DOHH2 (cell line): ENCODE data around the gene CEP131.

Experiments used
- H3F3A ChIP-seq: fragments of 200-600 bp; sonication (generic), shearing (Covaris generic); 2 replicates; pipeline ENCODE4 v1.6.0; 2016; ENCODE audit warnings: antibody characterized with exemption, mild to moderate bottlenecking; ENCODE audit not compliant: control insufficient read depth, insufficient read depth
- H3K27ac ChIP-seq: fragments of 200-600 bp; sonication (generic); 2 replicates; pipeline ENCODE4 v1.5.1; 2014; ENCODE audit warnings: low read depth, mild to moderate bottlenecking, low read length, moderate library complexity
- H3K27me3 ChIP-seq: fragments of 200-600 bp; sonication (generic); 2 replicates; pipeline ENCODE4 v1.6.1; 2014; ENCODE audit warnings: mild to moderate bottlenecking, low read length, mixed read lengths; ENCODE audit not compliant: control insufficient read depth
- H3K36me3 ChIP-seq: fragments of 200-600 bp; sonication (generic); 2 replicates; pipeline ENCODE4 v1.6.1; 2014; ENCODE audit warnings: mild to moderate bottlenecking, low read length, moderate library complexity, mixed read lengths; ENCODE audit not compliant: control insufficient read depth
- H3K4me1 ChIP-seq: fragments of 200-600 bp; sonication (generic); 2 replicates; pipeline ENCODE4 v1.6.1; 2014; ENCODE audit warnings: mild to moderate bottlenecking, low read length, mixed read lengths; ENCODE audit not compliant: control insufficient read depth
- H3K4me2 ChIP-seq: fragments of 200-600 bp; sonication (generic); 2 replicates; pipeline ENCODE4 v1.6.0; 2014; ENCODE audit warnings: mild to moderate bottlenecking, low read length, moderate library complexity
- H3K4me3 ChIP-seq: fragments of 200-600 bp; sonication (generic); 2 replicates; pipeline ENCODE4 v1.5.1; 2014; ENCODE audit warnings: mild to moderate bottlenecking, low read length, mixed read lengths
- H3K79me2 ChIP-seq: fragments of 200-600 bp; sonication (generic); 2 replicates; pipeline ENCODE4 v1.6.1; 2014; ENCODE audit warnings: mild to moderate bottlenecking, low read length, mixed read lengths; ENCODE audit not compliant: control insufficient read depth
- H3K9me2 ChIP-seq: fragments of 200-600 bp; sonication (generic); replicated peaks from 2 replicates; pipeline ENCODE4 v1.6.1; 2014; ENCODE audit warnings: mild to moderate bottlenecking, low read length, mixed read lengths; ENCODE audit not compliant: control insufficient read depth
- H3K9me3 ChIP-seq: fragments of 200-600 bp; sonication (generic); 2 replicates; pipeline ENCODE4 v1.6.1; 2014; ENCODE audit warnings: antibody characterized with exemption, low read length, mixed read lengths; ENCODE audit not compliant: control insufficient read depth, insufficient read depth
- H4K20me1 ChIP-seq: fragments of 200-600 bp; sonication (generic); 2 replicates; pipeline ENCODE4 v1.6.0; 2014; ENCODE audit warnings: low read depth, mild to moderate bottlenecking, antibody characterized with exemption, low read length, moderate library complexity; ENCODE audit not compliant: control insufficient read depth, insufficient read depth
- EZH2phosphoT487 ChIP-seq: fragments of 200-600 bp; sonication (generic); IDR thresholded peaks from 2 replicates; pipeline ENCODE4 v1.6.1; 2017; ENCODE audit warnings: borderline replicate concordance, mild to moderate bottlenecking, antibody characterized with exemption, low read length, moderate library complexity, mixed read lengths
- TF ChIP-seq, protein P1 (sequence below): fragments of 200-600 bp; sonication (generic); IDR thresholded peaks from one replicate; pipeline ENCODE4 v1.5.1; 2014; ENCODE audit warnings: antibody characterized with exemption, mild to moderate bottlenecking, low read depth, low read length; ENCODE audit not compliant: poor library complexity, severe bottlenecking

CEP131 gene

DNA sequence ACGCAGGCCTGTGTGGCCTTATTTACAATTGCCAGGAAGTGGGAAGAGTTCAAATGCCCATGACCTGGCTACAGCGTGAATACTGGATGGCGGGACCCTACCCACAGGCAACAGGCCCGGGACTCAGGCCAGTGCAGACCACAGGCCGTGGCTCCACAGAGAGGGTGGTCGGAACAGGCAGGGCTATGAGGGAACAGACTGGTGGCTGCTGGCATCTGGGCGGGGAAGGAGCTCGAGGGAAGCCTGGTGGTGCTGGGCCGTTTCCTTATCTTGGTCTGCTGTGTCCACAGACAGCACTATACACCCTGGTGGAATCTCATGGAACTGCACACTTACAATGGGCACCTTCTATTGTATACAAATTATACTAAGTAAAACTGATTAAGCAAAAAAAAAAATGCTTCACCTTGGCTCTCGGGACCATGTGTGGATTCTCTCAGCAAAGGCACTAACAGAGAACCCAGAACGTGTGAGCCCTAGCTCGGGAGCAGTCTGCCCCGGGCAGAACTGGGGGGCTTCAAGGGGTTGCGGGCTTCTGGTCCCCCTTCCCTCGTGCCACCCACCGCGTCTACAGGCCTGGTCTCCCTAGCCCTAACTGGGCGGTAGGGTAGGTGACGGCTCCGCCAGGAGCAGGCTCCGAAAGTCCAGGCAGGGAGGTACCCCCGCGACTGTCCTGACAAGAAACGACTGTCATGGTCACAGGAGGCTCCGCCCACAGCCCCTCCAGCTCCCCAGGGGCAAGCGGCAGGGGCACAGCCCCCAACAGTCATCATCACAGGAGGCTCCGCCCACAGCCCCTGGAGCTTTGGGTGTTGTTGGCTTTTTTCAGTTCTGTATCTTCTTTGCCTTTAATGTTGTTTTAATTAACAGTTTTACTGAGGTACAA lies 21.8 kb downstream of the CEP131 start:
- Histone ChIP-seq H3K36me3 (no peaks in the 10 kb centered on the region), H3K27ac (no peak overlapping the region), H3K4me1 (peaks cover 6% of the 10 kb centered on the region), H4K20me1 (no peaks in the 10 kb centered on the region), H3K4me3 (no peak overlapping the region), H3K9me2 (no peaks in the 10 kb centered on the region), H3K79me2 (no peaks in the 10 kb centered on the region), H3F3A (no peaks in the 10 kb centered on the region), H3K27me3 (no peaks in the 10 kb centered on the region), H3K4me2 (no peak overlapping the region), H3K9me3 (no peaks in the 10 kb centered on the region)
- TF ChIP-seq EZH2phosphoT487 = no peak
- TF ChIP-seq, protein P1, sequence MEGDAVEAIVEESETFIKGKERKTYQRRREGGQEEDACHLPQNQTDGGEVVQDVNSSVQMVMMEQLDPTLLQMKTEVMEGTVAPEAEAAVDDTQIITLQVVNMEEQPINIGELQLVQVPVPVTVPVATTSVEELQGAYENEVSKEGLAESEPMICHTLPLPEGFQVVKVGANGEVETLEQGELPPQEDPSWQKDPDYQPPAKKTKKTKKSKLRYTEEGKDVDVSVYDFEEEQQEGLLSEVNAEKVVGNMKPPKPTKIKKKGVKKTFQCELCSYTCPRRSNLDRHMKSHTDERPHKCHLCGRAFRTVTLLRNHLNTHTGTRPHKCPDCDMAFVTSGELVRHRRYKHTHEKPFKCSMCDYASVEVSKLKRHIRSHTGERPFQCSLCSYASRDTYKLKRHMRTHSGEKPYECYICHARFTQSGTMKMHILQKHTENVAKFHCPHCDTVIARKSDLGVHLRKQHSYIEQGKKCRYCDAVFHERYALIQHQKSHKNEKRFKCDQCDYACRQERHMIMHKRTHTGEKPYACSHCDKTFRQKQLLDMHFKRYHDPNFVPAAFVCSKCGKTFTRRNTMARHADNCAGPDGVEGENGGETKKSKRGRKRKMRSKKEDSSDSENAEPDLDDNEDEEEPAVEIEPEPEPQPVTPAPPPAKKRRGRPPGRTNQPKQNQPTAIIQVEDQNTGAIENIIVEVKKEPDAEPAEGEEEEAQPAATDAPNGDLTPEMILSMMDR = peak; percentile 59

GRCh38 chr17:81200201-81200600 lies 22.6 kb downstream of the CEP131 start:
- no peaks in the 10 kb centered on the region for H3K36me3 ChIP-seq
- no peak for TF ChIP-seq EZH2phosphoT487
- TF ChIP-seq, protein P1 = no peak
- no peaks in the 10 kb centered on the region for H3K27me3 ChIP-seq
- H3K79me2 ChIP-seq = no peaks in the 10 kb centered on the region
- peaks cover 6% of the 10 kb centered on the region for H3K4me1 ChIP-seq
- H3K4me3 ChIP-seq = no peak overlapping the region
- no peak overlapping the region for H3K4me2 ChIP-seq
- no peak overlapping the region for H3K27ac ChIP-seq
- no peaks in the 10 kb centered on the region for H3K9me2 ChIP-seq
- no peaks in the 10 kb centered on the region for H4K20me1 ChIP-seq
- H3F3A ChIP-seq = no peaks in the 10 kb centered on the region
- H3K9me3 ChIP-seq = no peaks in the 10 kb centered on the region

DNA sequence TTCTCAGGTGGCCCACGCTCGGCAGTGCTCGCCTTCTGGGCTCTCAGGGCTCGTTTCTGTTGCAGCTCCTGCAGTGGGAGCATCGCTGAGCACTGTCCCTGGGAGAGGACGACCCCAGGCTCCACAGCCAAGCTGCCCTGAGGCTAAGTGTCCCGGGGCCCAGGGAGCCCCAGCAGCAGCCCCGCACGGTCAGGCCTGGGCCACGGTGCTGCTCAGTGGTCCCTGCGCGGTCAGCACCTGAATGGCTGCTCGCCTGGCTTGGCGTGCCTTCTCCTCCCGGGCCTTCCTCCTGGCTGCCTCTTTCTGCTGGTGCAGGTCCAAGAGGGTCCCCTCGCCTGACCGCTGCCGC lies 23.3 kb downstream of the CEP131 start:
- no peak overlapping the region for H3K4me2 ChIP-seq
- H3K9me3 ChIP-seq = no peaks in the 10 kb centered on the region
- no peaks in the 10 kb centered on the region for H4K20me1 ChIP-seq
- H3K36me3 ChIP-seq = no peaks in the 10 kb centered on the region
- H3F3A ChIP-seq = no peaks in the 10 kb centered on the region
- H3K27me3 ChIP-seq = no peaks in the 10 kb centered on the region
- H3K4me1 ChIP-seq = peaks cover 6% of the 10 kb centered on the region
- no peak overlapping the region for H3K4me3 ChIP-seq
- TF ChIP-seq, protein P1 = no peak
- no peak for TF ChIP-seq EZH2phosphoT487
- no peaks in the 10 kb centered on the region for H3K79me2 ChIP-seq
- H3K27ac ChIP-seq = no peak overlapping the region
- no peaks in the 10 kb centered on the region for H3K9me2 ChIP-seq
